OCI-LY7 (cell line): ENCODE results near the gene RAB22A. TPM values are rescaled to one million over a fixed set of nuclear protein-coding genes. Genes with fewer than 3 reads are reported as not detected.
"Not testable (repeated sequence)": the region's sequence is repeated elsewhere in the genome, so short reads cannot be mapped to it uniquely, and the experiment has no call there.

ENCODE experiments used
- BruUV-seq: library from RNA; stranded (reverse); fragments of 400-500 nt; replicated peaks from 2 replicates; lab custom pipeline; 2021; lab: Mats Ljungman, UMichigan
- CTCF ChIA-PET: fragments of 300-600 bp; sonication (Branson Sonifier 250); formaldehyde crosslinking; loops from one replicate; lab custom pipeline; 2022; ENCODE audit warnings: antibody characterized with exemption; ENCODE audit not compliant: unreplicated experiment; lab: Charles Lee
- POLR2A ChIA-PET: fragments of 300-600 bp; sonication (Branson Sonifier 250); formaldehyde crosslinking; loops from one replicate; lab custom pipeline; 2022; ENCODE audit warnings: antibody characterized with exemption; lab: Charles Lee
- DNase-seq: peaks from one replicate; pipeline ENCODE4 v3.0.0-alpha.2; 2015; ENCODE audit warnings: low spot score
- H2AFZ ChIP-seq: fragments of 200-600 bp; sonication (generic), shearing (Covaris generic); 2 replicates; pipeline ENCODE4 v1.6.1; 2014; ENCODE audit warnings: mild to moderate bottlenecking, antibody characterized with exemption, low read length, moderate library complexity
- H3K27ac ChIP-seq: fragments of 200-600 bp; sonication (generic); 2 replicates; pipeline ENCODE4 v1.5.1; 2014; ENCODE audit warnings: mixed run types, low read depth, mild to moderate bottlenecking, moderate library complexity, low read length, inconsistent platforms; ENCODE audit not compliant: poor library complexity, severe bottlenecking
- H3K36me3 ChIP-seq: fragments of 200-600 bp; sonication (generic); 2 replicates; pipeline ENCODE4 v1.6.1; 2014; ENCODE audit warnings: mild to moderate bottlenecking, antibody characterized with exemption, low read length, moderate library complexity, mixed read lengths; ENCODE audit not compliant: insufficient read depth
- H3K4me1 ChIP-seq: fragments of 200-600 bp; sonication (generic); 2 replicates; pipeline ENCODE4 v1.5.1; 2014; ENCODE audit warnings: mild to moderate bottlenecking, low read length; ENCODE audit not compliant: insufficient read depth, poor library complexity, severe bottlenecking
- H3K4me2 ChIP-seq: fragments of 200-600 bp; sonication (generic); 2 replicates; pipeline ENCODE4 v1.6.1; 2014; ENCODE audit warnings: mild to moderate bottlenecking, low read length
- H3K4me3 ChIP-seq: fragments of 200-600 bp; sonication (generic); 2 replicates; pipeline ENCODE4 v1.5.1; 2014; ENCODE audit warnings: mild to moderate bottlenecking, low read depth, low read length; ENCODE audit not compliant: poor library complexity, severe bottlenecking
- H3K79me2 ChIP-seq: fragments of 200-600 bp; sonication (generic); 2 replicates; pipeline ENCODE4 v1.6.1; 2016; ENCODE audit warnings: low read depth, mild to moderate bottlenecking, low read length, moderate library complexity, mixed read lengths; ENCODE audit not compliant: insufficient read depth
- H3K9me2 ChIP-seq: fragments of 200-600 bp; sonication (generic); 2 replicates; pipeline ENCODE4 v1.6.1; 2016; ENCODE audit warnings: mild to moderate bottlenecking, low read length, mixed read lengths; ENCODE audit not compliant: insufficient read depth
- H3K9me3 ChIP-seq: fragments of 200-600 bp; sonication (generic); 2 replicates; pipeline ENCODE4 v1.6.1; 2014; ENCODE audit warnings: mild to moderate bottlenecking, mixed run types, low read length, mixed read lengths
- H4K20me1 ChIP-seq: fragments of 200-600 bp; sonication (generic); 2 replicates; pipeline ENCODE4 v1.6.1; 2014; ENCODE audit warnings: mild to moderate bottlenecking, antibody characterized with exemption, low read length, moderate library complexity, mixed read lengths; ENCODE audit not compliant: insufficient read depth
- CTCF ChIP-seq: fragments of 200-600 bp; sonication (generic); conservative IDR thresholded peaks from 2 replicates; pipeline ENCODE4 v1.5.1; 2014; ENCODE audit warnings: mild to moderate bottlenecking, antibody characterized with exemption, low read length, moderate library complexity, mixed read lengths
- EZH2phosphoT487 ChIP-seq: fragments of 200-600 bp; sonication (generic); IDR thresholded peaks from 2 replicates; pipeline ENCODE4 v1.6.1; 2018; ENCODE audit warnings: low read depth, borderline replicate concordance, mild to moderate bottlenecking, mixed run types, antibody characterized with exemption, low read length, moderate library complexity, mixed read lengths
- intact Hi-C: fragments of 100-400 bp; cut with micrococcal nuclease; formaldehyde crosslinking; loops from one replicate; pipeline ENCODE4 v1.10.0; 2022; ENCODE audit not compliant: unreplicated experiment
- total RNA-seq, 2 experiments: library from RNA; depleted of rRNA in 1 of 2; stranded (reverse); fragments of >200 nt in 1 of 2; shearing (Covaris generic) in 1 of 2; gene quantifications; 2 replicates each; pipeline ENCODE4 v1.2.3, GENCODE V29; 2014 to 2022

The RAB22A gene
- total RNA-seq, 2 experiments from 2014 or later = 7.0 to 13.4 TPM

DNA sequence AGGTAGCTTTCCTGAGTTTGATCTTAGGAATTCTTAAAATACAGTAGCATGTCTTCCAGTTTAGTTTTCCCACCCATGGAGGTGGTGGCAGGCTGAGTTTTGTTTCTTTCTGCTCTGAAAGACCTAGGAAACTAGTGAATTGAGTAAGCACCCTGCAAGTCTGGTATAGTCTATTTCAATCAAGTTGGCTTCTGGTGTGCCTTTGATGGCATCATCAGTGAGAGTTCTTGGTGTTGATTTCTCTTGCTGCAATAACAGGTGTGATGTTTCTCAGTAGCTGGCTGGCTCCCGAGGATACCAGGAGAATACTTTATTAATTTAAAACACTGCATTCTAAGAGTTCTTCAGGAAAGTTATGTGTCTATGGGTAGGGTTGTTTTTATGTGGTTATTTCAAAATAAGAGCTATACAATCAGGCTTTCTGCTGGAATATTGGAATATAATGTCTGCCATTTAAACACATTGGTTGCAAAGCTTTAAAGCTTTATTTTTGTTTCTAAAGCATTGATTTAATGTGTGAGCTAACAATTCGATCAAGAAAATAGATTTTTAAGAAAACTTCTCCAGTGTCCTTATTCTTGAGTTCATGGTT lies 98.5 kb downstream of the RAB22A start:
- Histone ChIP-seq H2AFZ (no peak overlapping the region), H3K27ac (peak overlapping the region; percentile 41), H3K4me1 (peaks cover 44% of the 10 kb centered on the region), H3K9me3 (peaks cover 9% of the 10 kb centered on the region; the same call in 1 of the 2 replicates), H3K4me2 (peak overlapping the region; percentile 56), H4K20me1 (peaks cover 28% of the 10 kb centered on the region), H3K79me2 (peaks cover 99% of the 10 kb centered on the region), H3K36me3 (peaks cover 25% of the 10 kb centered on the region), H3K9me2 (no peaks in the 10 kb centered on the region), H3K4me3 (peak overlapping the region; percentile 17)
- DNase-seq = peak; percentile 33
- TF ChIP-seq EZH2phosphoT487 = no peak
- TF ChIP-seq CTCF = no peak
- CTCF ChIA-PET = no interaction called here
- POLR2A ChIA-PET = interaction anchor here (0.6 to 1.9 kb wide), 7 partner anchors 11 to 171 kb away, joined by 3 to 5 read pairs (median 4); partner anchors contain the start of gene VAPB
- BruUV-seq = no TSS peak
- intact Hi-C loops = no loop called here

DNA sequence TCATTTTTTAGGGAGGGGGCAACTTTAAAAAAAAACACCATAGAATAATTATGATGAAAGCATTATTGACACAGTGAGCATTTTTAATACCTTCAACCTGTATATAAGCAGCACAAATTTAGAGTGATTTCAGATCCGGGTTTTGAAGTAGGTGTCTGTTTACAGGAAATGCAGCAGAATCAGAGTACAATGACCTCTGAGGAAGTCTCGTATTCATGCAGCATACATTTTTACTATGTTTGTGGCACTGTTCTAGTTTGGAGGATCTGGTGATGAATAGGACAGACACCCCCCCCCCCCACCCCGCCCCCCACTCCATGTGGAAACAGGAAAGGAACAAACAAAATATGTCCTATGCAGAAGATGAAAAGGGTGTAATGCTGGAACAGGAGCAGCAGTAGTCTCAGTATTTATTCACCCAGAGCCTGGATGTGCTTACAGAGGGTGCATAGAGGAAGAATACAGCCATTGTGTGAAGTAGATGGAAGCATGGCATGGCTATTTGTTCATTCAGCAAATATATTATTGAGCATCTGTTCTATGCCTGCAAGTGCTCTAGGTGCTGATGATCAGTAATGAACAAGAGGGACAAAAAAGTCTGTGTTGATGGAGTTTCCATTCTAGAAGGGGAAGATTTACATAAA lies 99.2 kb downstream of the RAB22A start:
- Histone ChIP-seq H3K4me1 (peaks cover 40% of the 10 kb centered on the region), H3K4me3 (peak overlapping the region; percentile 17), H3K27ac (peak overlapping the region; percentile 41), H2AFZ (no peak overlapping the region), H4K20me1 (peaks cover 21% of the 10 kb centered on the region), H3K79me2 (peaks cover 93% of the 10 kb centered on the region), H3K9me3 (peaks cover 9% of the 10 kb centered on the region; the same call in 1 of the 2 replicates), H3K4me2 (peak overlapping the region; percentile 56), H3K36me3 (peaks cover 25% of the 10 kb centered on the region), H3K9me2 (no peaks in the 10 kb centered on the region)
- intact Hi-C loops = no loop called here
- POLR2A ChIA-PET = interaction anchor here (0.6 to 1.9 kb wide), 6 partner anchors 10 to 171 kb away, joined by 3 to 5 read pairs (median 4); partner anchors contain the start of gene VAPB
- no peak for TF ChIP-seq EZH2phosphoT487
- TF ChIP-seq CTCF = no peak
- DNase-seq = peak; percentile 57
- BruUV-seq = no TSS peak
- CTCF ChIA-PET = no interaction called here

GRCh38 chr20:58414216-58414615 lies 104.7 kb downstream of the RAB22A start:
- H2AFZ ChIP-seq, intact Hi-C loops, H3K9me2 ChIP-seq, CTCF ChIA-PET, H4K20me1 ChIP-seq, DNase-seq, H3K4me1 ChIP-seq, H3K4me3 ChIP-seq, POLR2A ChIA-PET, BruUV-seq, H3K27ac ChIP-seq, H3K4me2 ChIP-seq: not testable (repeated sequence)
- peaks cover 14% of the 10 kb centered on the region; the same call in 1 of the 2 replicates for H3K9me3 ChIP-seq
- peaks cover 77% of the 10 kb centered on the region for H3K79me2 ChIP-seq
- H3K36me3 ChIP-seq = peaks cover 64% of the 10 kb centered on the region

GRCh38 chr20:58414786-58415185 lies 105.3 kb downstream of the RAB22A start:
- H3K79me2 ChIP-seq = peaks cover 76% of the 10 kb centered on the region
- BruUV-seq, H3K4me1 ChIP-seq, DNase-seq, intact Hi-C loops, H4K20me1 ChIP-seq, CTCF ChIA-PET, H3K4me3 ChIP-seq, H2AFZ ChIP-seq, H3K27ac ChIP-seq, H3K4me2 ChIP-seq, H3K9me2 ChIP-seq: not testable (repeated sequence)
- peaks cover 70% of the 10 kb centered on the region for H3K36me3 ChIP-seq
- H3K9me3 ChIP-seq = peaks cover 14% of the 10 kb centered on the region; the same call in 1 of the 2 replicates
- POLR2A ChIA-PET = interaction anchor here (0.6 kb wide), 1 partner anchor 9 kb away, joined by 3 read pairs; no protein-coding TSS in a partner anchor
